ENCODE results near the gene ATP7B.

DNA sequence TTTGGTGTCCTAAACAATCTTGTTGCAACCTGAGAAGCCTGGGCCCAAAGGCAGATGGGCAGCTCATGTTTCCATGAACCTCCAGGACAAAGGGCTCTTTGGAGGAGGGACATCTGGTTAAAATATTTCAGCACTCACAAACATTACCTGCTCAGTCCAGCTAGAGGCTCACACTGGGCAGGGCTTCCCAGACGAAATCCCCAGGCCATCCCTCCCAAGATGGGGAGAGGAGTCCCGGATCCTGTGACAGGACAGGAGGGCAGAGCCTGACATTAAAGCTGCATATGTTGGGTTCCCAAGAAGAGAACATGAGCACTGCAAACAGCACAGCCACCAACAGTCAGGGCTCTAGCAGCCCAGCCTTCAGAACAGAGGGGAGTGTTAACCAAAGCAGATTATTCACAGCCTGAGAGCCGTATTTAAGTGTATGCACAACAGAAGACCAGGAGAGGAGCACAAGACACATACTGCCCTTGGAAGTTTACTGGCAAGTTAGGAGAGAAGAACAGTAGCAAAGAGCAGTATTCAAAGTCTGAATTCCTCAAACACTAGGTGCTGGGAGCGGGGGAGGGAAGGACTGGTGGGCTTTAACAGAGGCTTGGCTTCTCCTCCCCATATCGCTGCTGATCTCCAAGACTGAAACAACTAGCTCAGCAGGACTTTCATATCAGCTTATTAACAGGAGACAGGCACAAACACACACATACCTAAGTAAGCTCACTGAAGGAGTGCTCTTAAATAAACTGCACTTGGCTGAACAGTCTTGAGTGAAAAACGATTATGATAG, 12.3 kb downstream of the ATP7B start:
- no peak for TF ChIP-seq CTCF (conservative IDR thresholded peaks at IDR 0.05; ENCODE audit: low read depth, low read length)
- no peak for TF ChIP-seq EZH2 (IDR thresholded peaks at IDR 0.05; ENCODE audit: low read length, unreplicated experiment)

Measured in PC-3 (cell line).